ENCODE results near the gene MED16.

The MED16 gene

GRCh38 chr19:897442-898039, 4.6 kb upstream of the MED16 start:
- Histone ChIP-seq H3K9me2 (replicated peaks; ENCODE audit: low read depth, low read length) (no peaks in the 10 kb centered on the region), H3F3A (ENCODE audit: low read depth) (no peaks in the 10 kb centered on the region), H2AFZ (ENCODE audit: low read length) (no peak overlapping the region), H4K20me1 (ENCODE audit: insufficient read depth, low read length, poor library complexity, severe bottlenecking) (peaks cover 3% of the 10 kb centered on the region), H3K27me3 (ENCODE audit: insufficient read depth, low read length, poor library complexity, severe bottlenecking) (no peaks in the 10 kb centered on the region), H3K4me3 (ENCODE audit: low read length, poor library complexity, severe bottlenecking) (no peak overlapping the region), H3K79me2 (ENCODE audit: insufficient read depth, low read length) (peaks cover under 1% of the 10 kb centered on the region; the same call in 1 of the 2 replicates), H3K4me1 (ENCODE audit: insufficient read depth, low read length, poor library complexity, severe bottlenecking) (no peaks in the 10 kb centered on the region), H3K9ac (ENCODE audit: low read depth, low read length, poor library complexity, severe bottlenecking) (no peak overlapping the region), H3K36me3 (ENCODE audit: insufficient read depth, low read length) (no peaks in the 10 kb centered on the region), H3K4me2 (ENCODE audit: low read depth, low read length, poor library complexity, severe bottlenecking) (no peak overlapping the region), H3K9me3 (ENCODE audit: insufficient read depth, low read depth, low read length) (no peaks in the 10 kb centered on the region)
- no peak for TF ChIP-seq CTCF (conservative IDR thresholded peaks at IDR 0.05; ENCODE audit: low read length)
- TF ChIP-seq EZH2phosphoT487 (IDR thresholded peaks at IDR 0.05; ENCODE audit: borderline replicate concordance): no peak

- Histone ChIP-seq H3K4me3 (ENCODE audit: low read length, poor library complexity, severe bottlenecking) (no peak overlapping the region), H3K4me1 (ENCODE audit: insufficient read depth, low read length, poor library complexity, severe bottlenecking) (no peaks in the 10 kb centered on the region), H3K9me3 (ENCODE audit: insufficient read depth, low read depth, low read length) (no peaks in the 10 kb centered on the region), H4K20me1 (ENCODE audit: insufficient read depth, low read length, poor library complexity, severe bottlenecking) (peaks cover 6% of the 10 kb centered on the region), H3K9ac (ENCODE audit: low read depth, low read length, poor library complexity, severe bottlenecking) (no peak overlapping the region), H3K4me2 (ENCODE audit: low read depth, low read length, poor library complexity, severe bottlenecking) (no peak overlapping the region), H3K27me3 (ENCODE audit: insufficient read depth, low read length, poor library complexity, severe bottlenecking) (no peaks in the 10 kb centered on the region), H3F3A (ENCODE audit: low read depth) (no peaks in the 10 kb centered on the region), H3K9me2 (replicated peaks; ENCODE audit: low read depth, low read length) (no peaks in the 10 kb centered on the region), H2AFZ (ENCODE audit: low read length) (no peak overlapping the region), H3K79me2 (ENCODE audit: insufficient read depth, low read length) (peaks cover 6% of the 10 kb centered on the region; the same call in 1 of the 2 replicates), H3K36me3 (ENCODE audit: insufficient read depth, low read length) (no peaks in the 10 kb centered on the region)
- no peak for TF ChIP-seq EZH2phosphoT487 (IDR thresholded peaks at IDR 0.05; ENCODE audit: borderline replicate concordance)
- TF ChIP-seq CTCF (conservative IDR thresholded peaks at IDR 0.05; ENCODE audit: low read length): no peak
These were observed 4.0 kb upstream of the MED16 start for GRCh38 chr19:896999-897398.

- Histone ChIP-seq H3K9ac (ENCODE audit: low read depth, low read length, poor library complexity, severe bottlenecking) (no peak overlapping the region), H3K9me3 (ENCODE audit: insufficient read depth, low read depth, low read length) (no peaks in the 10 kb centered on the region), H3K36me3 (ENCODE audit: insufficient read depth, low read length) (no peaks in the 10 kb centered on the region), H2AFZ (ENCODE audit: low read length) (no peak overlapping the region), H3K4me1 (ENCODE audit: insufficient read depth, low read length, poor library complexity, severe bottlenecking) (no peaks in the 10 kb centered on the region), H3K9me2 (replicated peaks; ENCODE audit: low read depth, low read length) (no peaks in the 10 kb centered on the region), H3K4me2 (ENCODE audit: low read depth, low read length, poor library complexity, severe bottlenecking) (no peak overlapping the region), H4K20me1 (ENCODE audit: insufficient read depth, low read length, poor library complexity, severe bottlenecking) (peaks cover 4% of the 10 kb centered on the region), H3K79me2 (ENCODE audit: insufficient read depth, low read length) (peaks cover 9% of the 10 kb centered on the region; the same call in 1 of the 2 replicates), H3K4me3 (ENCODE audit: low read length, poor library complexity, severe bottlenecking) (no peak overlapping the region), H3F3A (ENCODE audit: low read depth) (no peaks in the 10 kb centered on the region), H3K27me3 (ENCODE audit: insufficient read depth, low read length, poor library complexity, severe bottlenecking) (no peaks in the 10 kb centered on the region)
- TF ChIP-seq CTCF (conservative IDR thresholded peaks at IDR 0.05; ENCODE audit: low read length) (no peak), EZH2phosphoT487 (IDR thresholded peaks at IDR 0.05; ENCODE audit: borderline replicate concordance) (no peak)
These were observed 3.4 kb upstream of the MED16 start for GRCh38 chr19:896434-896833.
